Stimulated activated CD8-positive, alpha-beta memory T cell treated with anti-CD3 and anti-CD28 coated beads, Interleukin-12 subunit alpha, Interleukin-12 subunit beta, amount 100 ng/mL, for 24 hours (primary cell): ENCODE measurements around the gene NCMAP.
A peak's percentile ranks its signal among the peaks of the same experiment; 100 is the strongest.

Source experiments
- DNase-seq: peaks from one replicate; pipeline ENCODE4 v3.0.0-alpha.2; 2020; ENCODE audit errors: extremely low read depth

NCMAP gene

DNA sequence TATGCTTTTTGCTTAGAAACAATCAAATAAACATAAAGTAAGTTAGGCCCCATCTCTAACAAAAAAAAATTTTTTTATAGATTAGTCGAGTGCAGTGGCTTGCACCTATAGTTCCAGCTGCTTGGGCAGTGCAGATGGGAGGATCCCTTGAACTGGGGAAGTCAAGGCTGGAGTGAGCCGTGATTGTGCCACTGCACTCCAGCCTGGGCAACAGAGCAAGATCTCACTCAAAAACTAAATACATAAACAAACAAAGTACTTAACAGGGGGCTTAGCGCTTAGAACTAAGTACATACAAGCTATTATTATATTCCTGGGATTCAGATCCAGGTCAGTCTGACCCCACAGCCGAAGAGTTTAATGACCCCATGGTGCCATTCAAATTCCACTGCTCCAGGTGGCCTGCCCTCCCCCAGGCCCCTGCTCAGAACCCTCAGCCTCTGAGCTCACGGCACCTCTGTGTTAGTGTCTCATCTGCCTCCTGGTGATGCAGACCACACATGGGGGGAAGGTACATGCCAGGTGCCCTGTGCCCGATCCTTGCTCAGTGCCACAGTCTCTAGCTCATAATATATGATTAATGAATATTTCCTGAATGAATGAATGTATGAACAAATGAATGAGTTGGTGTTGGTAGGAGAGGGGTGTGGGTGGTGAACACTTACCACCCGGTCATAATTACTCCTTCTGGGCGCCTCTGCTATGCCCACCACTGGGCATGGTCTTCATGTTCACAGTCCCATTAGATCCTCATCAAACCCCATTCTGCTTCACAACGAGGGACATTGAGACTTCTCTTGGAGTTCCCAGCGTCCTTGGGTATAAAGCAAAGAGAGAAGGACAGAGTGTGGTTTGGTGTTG lies 14.6 kb downstream of the NCMAP start:
- no peak for DNase-seq

DNA sequence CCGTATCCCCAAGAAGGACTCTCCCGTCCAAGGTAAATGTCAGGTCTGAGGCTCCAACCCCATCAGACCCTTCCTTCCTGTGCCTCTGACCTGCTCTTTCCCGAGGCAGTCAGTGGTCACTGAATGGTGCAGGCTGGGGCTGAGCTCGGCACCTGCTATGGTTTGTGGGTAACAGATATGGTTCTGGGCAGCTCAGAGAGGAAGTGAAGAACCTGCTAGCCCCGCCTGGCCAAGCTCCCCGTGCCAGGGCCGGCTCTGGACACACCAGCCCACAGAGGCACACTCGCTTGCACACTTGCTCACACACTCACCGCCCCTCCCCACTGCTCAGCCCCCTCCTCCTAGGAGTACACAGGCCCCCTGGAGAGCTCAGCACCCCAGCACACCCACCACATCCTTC lies 16.4 kb downstream of the NCMAP start:
- no peak for DNase-seq

DNA sequence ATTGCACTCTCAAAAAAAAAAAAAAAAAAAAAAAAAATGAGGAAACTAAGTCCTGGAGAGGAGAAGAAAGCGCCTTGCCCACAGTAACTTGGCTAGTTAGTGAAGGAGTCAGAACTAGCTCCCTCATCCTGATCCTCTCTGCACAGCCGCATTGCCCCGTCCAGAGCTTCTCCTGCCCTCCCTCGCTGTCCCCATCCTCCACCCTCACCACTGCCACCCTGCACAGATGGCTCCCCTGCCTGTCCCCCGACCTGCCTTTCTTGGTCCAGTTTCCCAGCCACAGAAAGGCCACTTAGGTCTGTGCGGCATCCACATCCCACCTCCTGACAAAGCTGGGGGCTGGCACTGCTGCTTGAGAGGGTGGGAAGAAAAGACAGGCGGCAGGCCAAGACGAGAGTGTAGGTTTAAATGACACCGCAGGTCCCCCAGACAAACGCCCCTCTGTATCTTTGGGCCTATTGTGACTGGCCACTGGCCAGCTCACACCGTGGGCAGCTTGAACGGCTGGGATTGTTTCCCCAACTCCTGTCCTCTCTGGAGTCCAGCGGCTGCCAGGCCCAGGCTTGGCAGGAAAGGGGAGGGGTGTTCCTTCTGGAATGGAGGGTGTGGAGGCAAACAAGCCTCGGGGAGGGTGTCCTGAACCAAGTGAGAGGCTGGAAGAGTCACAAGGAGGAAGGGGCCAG lies 20.2 kb downstream of the NCMAP start:
- no peak for DNase-seq

DNA sequence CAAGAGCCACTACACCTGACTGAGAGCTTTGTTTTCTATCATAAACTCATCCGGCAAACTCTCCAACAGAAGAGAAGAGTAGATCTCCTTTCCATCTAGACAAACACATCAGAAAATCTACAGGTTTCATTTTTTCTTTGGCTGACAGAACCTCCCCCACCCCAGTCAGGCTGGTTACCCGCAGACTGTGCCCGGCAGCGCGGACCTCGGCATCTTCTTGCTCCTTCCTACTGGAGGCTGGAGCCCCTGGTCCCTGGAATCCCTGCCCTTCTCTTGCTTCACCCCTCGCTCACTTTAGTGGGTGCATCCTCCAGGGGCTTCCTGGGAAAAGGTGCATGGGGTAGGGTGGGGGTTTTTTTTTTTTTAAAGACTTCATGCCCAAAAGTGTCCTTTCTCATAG lies 23.0 kb downstream of the NCMAP start:
- no peak for DNase-seq

DNA sequence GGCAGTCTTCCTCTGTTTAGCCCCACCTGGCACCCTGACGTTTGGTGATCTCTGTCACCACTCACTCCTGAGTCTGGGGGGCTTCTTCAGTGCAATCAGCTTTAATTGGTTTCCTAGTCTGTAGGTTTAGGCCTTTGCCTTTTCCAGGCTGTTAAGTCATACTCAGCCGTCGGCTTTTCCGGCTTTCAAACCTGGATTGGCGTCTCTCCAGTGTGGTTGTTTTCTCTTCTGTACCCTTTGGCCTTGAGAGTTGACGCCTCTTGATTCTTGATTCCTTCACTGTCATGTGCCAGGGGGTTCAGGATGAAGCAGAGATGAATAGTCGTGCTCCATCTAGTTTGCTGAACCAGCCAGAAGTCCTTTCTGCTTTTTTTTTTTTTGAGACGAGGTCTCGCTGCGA lies 24.9 kb downstream of the NCMAP start:
- no peak for DNase-seq

DNA sequence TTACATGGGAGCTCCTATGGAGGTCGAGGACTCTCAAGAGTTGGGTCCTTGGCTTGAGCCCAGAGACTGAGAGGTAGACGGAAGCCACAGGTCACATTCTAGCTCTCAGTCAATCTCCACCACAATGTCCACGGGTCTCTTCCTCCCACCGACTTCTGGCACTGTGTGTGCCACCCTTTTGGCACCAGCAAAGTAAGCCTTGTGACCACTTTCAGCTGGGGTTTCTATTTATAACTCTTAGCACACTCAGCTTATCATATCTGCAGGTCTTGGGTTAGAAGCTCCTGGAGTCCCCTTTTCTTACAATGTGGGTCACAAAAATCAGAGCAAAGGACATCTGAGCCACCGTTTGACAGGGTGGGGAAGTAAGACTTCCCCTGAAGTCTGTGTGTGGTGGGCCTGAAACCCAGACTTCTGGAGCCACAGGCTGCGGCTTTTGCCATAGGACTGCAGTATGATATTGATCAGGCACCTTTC lies 28.3 kb downstream of the NCMAP start:
- DNase-seq = no peak

DNA sequence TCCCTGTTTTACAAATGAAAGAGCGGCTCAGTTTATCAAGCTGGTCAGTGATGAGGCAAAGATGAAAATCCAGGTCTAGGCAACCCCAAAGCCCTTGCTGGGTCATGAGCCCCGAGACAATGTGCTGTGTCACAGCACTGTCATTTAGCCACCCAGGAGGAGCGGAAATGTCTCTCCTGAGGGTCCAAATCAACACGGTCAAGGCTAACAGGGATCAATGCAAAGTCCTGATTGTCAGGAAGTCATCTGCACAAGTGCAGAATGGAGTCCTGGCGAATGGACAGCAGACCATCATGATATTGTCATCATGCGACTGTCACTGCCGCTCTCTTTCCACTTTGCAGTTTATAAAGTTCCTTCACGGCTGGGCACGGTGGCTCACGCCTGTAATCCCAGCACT lies 30.2 kb downstream of the NCMAP start:
- no peak for DNase-seq

DNA sequence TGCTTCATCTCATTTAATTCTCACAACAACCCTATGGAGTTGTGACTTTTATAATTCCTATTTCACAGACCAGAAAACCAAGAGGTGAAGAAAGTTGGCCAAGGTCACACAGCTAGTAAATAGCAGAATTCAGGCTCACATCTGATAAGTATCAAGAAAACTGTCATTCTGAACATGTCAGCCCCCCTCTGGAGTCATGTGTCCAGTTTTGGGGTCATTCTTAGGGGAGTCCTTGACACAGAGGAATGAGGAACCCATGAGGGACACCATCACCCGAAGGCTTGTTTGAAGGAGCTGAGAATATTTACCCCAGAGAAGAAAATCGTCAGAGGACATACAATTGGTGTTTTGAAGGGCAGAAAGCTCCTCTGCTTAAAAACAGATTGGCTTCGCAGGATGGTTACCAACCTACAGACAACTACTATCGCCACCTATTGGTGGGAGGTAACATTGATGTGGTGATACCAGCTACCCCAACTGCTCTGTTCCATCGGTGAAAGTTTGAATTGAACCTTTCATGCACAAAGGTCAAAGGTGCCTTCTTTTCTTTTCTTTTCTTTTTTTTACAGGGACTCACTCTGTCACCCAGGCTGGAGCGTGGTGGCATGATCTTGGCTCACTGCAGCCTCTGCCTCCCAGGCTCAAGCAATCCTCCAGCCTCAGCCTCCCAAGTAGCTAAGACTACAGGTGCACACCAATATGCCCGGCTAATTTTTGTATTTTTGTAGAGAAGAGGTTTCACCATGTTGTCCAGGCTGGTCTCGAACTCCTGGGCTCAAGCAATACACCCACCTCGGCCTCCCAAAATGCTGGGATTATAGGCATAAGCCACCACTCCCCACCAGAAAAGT lies 31.3 kb downstream of the NCMAP start:
- DNase-seq = peak; percentile 11

DNA sequence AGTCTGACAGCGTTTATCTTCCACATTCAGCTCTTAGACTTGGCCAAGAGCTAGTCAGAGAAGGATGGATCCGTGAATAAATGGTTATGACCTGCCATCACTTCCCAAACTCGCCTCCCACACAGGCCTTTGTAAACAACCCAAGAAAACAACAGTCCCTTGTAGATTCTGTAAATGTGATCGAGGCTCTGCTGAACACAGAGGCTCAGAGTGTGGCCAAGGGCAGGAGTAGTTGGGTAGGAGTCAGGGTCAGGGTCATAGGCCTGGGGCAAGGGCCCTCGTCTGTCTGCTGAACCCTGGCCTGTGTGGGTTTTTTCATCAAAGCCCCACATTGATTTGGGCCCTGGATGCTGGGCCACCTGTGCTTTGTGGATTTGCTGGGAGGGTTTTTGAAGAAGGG lies 32.7 kb downstream of the NCMAP start:
- DNase-seq = no peak

DNA sequence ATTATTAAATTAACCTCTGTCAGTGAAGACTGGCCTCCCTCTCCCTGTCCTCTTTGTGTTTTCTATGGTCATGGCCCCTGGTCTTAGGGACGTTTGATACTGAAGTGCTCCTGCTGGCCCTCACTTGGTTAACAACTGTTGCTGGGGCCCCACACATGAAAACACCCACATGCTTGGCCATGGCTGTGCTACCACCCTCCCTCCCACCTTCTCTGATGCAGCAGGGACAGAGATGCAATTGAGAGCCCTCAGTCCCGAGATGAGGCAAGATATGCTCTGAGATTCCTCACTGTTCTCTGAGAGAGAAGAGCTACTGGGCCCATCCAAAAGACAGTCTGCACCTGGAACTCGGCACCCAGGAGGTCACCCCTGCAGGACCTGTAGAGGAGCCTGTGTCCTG lies 33.3 kb downstream of the NCMAP start:
- no peak for DNase-seq

DNA sequence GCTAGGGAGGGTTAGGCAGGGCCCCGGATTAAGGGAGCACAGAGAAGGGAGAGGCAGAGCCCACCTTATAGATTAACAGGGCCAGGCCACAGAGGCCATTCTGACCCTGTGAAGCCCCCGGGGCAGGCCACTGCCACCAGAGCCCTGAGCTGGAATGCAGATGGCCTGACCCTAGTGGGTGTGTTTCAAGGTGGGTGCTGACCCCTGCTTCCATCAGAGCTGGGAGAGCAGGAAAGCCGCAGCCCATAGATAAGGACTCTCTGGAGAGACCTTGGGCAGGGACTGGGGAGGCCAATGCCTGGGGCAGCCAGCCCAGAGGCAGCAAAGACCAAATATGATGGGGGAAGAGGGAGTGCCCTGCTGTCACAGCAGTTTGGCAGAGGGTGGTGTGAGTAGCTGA lies 35.9 kb downstream of the NCMAP start:
- no peak for DNase-seq

DNA sequence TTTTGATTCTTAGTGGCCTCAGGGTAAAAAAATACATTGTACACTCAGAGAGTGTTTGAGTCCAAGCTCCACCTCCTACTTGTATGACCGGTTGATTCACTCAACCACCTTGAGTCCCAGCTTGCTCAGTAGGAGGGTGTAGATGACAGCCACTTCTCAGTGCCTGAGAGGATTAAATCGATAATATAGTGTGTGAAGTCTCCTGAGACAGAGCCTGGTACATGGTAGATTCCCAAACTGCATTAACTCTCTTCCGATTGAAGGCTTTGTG lies 38.4 kb downstream of the NCMAP start:
- DNase-seq = no peak

DNA sequence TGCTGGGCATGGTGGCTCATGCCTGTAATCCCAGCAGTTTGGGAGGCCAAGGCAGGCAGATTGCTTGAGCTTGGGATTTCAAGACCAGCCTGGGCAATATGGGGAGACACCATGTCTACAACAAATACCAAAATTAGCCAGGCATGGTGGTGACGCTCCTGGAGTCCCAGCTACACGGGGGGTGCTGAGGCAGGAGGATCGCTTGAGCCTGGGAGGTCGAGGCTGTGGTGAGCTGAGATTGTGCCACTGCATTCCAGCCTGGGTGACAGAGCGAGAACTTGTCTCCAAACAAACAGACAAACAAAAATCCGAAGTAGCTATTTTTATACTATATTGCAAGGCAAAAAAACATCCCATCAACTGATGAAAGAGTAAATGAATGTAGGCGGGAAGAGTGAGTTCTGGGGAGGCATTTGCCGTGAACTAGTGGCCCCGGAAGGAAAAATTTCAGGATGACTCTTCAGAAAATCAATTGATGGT lies 40.6 kb downstream of the NCMAP start:
- no peak for DNase-seq

DNA sequence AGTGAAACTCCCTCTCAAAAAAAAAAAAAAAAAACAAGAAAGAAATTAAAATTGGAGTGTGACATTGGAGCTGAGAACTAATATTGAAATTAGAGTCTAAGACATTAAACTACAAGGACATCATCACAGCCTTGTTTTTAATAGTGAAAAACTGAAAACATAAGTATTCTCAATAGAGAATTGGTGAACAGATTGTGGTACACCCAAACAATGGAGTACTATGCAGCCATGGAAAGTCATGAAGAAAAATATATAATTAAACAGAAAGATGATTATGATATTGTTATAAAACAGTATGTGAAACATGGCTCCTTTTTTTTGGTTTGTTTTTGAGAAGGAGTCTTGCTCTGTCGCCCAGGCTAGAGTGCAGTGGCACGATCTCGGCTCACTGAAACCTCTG lies 43.4 kb downstream of the NCMAP start:
- no peak for DNase-seq

DNA sequence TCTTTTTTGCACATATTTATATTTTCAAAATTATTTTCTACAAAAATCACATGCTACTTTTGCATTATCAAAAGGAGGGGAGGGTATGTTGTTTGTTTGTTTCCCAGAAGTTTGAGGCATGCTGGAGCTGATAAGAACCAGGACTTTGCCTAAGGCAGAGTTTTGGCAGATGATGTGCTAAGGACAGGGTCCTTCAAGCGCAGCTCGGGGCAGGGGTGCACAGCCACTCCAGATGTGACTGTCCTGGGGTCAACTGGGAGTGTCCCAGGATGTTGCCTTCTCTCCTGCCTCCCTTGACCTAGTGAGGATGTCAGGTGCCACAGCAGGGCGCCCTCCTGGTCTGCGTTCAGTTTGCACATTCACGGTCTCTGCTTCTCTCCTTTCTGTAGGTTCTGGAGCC lies 44.7 kb downstream of the NCMAP start:
- DNase-seq = no peak

DNA sequence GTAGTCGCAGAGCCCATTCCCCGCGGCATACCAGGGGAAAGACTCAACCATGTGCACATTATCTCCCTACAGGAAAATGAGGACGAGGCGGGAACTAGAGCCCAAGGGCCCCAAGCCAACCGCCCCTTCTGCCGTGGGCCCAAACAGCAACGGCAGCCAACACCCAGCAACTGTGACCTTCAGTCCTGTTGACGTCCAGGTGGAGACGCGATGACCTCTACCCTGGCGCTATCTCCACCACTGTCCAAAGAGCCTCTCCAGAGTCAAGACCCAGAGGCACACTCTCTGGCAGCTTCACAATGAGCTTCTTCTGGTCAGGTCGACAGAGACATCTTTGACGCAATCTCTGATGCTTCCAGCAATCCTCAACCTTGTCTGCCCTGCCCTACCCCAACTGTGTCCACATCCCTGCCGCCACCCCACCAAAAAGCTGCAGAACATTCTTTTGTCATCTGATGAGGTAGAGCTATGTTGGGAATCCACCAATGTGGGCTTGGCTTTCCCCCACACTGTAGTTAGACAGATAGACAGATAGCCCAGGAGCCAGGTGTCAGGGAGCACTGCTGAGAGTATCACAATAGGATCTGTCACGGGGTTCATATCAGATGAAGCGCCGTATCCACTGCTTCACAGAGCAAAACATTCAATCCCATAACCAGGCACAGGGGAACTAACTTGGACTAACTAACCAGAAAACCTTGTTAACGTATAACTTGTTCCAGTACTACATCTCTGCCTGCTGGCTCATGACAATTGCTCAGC lies 49.8 kb downstream of the NCMAP start:
- no peak for DNase-seq

DNA sequence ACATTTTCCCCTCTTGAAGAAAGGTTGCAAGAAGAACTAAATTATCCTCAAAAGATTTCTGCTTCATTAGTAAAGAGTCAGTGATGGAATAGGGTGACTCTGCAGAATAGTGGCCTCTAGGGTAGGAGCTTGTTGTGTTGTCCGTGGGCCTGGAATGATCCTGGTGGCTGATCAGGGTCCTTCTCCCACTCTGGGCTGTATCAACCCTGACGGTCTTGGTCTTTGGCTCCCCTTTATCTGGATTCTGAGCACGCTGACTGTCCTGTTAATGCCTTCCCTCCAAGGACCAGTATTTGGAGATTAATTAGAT lies 50.4 kb downstream of the NCMAP start:
- DNase-seq = no peak

DNA sequence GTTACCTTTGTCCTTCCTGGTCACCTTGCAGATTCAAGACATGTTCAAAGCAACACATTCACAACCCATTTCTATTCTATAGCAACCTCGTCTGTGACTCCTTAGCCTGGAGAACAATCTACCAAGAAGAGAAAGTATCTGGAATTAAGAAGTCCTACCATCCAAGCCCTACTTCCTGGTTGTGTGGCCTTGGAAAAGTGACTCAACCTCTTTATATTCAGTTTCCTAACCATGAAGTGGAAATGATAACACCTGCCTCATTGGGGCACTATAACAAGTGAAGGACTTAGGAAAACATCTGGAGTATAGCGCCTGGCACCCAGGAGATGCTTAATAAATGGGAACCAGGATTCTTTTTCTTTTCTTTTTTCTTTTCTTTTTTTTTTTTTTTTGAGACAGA lies 50.7 kb downstream of the NCMAP start:
- no peak for DNase-seq

DNA sequence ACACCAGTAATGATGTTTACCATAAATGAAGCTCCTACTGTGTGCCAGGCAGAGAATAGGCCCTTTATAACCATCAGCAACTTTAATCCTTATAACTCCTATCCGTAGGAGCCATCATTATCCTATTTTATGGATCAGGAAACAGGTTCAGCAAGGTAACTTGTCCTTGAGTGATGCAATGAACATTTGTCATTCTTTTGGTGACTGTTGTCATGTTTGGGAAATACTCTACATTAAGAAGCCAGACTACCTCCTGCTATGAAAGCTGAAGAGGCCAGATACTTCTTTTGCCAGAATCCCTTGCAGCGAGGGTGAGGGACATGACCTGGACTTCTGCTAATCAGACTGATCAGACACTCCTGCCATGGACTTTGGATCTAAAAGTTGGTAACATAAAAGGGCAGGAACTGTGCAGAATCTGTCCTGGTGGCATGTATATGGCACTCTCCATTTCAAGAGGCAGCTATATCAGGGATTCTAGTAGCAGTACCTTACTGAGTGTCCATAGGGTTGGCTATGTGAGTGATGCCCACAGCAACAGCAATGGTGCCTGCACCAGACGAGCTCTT lies 54.1 kb downstream of the NCMAP start:
- no peak for DNase-seq

DNA sequence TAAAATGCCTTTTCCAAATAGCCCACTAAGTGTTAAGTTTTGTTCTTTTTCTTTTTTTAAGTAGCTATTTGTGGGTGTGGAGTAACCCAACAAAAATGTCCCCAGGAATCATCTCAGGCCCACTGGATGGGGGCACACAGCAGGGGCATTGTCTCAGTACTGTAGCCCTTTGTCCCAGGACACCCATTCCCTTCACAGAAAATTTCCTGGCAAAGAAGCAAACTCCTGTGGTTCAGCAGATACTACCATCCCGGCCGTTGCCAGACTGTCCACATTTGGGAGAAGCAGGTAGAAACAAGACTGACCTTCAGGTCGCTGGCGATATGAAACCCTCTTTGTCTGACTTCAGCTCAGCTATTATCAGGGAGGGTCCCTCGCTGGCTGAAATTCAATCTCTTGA lies 63.5 kb downstream of the NCMAP start:
- no peak for DNase-seq

DNA sequence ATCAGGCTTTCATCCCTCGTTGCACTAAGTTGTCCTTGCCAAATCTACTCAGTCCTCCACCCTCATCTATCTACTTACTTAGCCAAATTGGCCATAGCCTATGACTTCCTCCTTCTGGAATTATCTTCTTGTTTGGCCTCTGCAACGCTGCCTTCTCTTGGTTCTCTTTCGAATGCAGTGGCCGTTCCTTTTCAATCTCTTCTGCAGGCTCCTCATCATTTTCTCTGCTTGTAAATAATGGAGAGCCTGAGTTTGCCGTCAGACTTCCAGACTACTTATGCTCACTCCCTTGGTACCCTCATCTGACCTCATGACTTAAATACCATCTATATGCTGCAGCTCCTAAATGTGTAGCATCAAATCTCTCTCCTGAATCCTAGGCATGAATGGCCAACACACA lies 64.8 kb downstream of the NCMAP start:
- no peak for DNase-seq

DNA sequence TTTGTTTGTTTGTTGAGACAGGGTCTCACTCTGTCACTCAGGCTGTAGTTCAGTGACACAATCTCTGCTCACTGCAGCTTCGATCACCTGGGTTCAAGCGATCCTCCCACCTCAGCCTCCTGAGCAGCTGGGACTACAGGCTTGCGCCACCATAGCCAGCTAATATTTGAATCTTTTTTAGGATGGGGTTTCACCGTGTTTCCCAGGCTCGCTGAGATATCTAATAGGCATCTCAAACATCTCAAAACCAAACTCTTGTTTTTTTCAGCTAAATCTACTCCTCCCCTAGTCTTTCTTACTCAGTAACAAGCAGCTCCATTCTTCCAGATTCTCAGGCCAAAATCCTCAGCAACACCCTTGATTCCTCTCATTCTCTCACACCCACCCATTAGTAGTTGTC lies 65.2 kb downstream of the NCMAP start:
- DNase-seq = no peak
